HG03025 (cell line): ENCODE measurements around the gene SLC22A4.

Source experiments
- ATAC-seq: cut with Tn5 transposase; IDR thresholded peaks from one replicate; pipeline ENCODE4 v1.9.1; 2021; ENCODE audit warnings: mild to moderate bottlenecking, moderate library complexity; ENCODE audit not compliant: unreplicated experiment, low FRiP score

SLC22A4 gene

GRCh38 chr5:132389051-132389331 lies 94.8 kb downstream of the SLC22A4 start:
- ATAC-seq, result no peak

DNA sequence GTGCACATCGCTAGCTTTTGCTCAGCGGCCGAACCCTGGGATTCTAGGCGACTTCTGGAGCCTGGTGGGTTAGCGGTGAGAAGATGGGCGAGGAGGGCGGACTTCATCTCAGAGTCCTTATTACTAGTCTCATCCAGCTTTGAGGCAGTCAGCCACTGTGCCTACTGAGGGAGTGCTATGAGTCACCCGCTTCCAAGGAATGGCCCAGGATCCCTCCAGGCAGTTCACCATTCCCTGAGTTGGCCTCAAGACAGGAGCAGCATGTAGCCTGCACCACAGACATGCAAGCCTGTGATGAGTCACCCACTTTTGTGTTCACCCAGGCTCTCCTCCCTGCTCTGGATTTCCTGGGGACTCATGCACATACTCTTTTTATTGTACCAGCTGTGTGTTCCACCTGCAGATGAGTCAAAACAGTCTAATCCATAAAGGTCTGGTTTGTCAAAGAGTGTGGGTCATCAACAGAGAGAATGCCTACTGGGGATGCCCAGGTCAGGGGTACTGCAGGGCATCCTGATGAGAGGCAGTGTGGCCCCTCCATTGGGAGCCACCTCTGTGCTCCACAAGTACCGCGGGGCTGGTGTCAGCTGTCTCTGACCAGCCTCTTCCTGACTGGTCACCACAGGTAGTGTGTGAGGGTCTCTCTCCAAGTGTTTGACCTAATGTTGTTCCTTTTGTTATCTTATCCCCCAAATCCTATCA lies 95.5 kb downstream of the SLC22A4 start:
- no peak for ATAC-seq

GRCh38 chr5:132391247-132391646 lies 97.1 kb downstream of the SLC22A4 start:
- ATAC-seq, result no peak

DNA sequence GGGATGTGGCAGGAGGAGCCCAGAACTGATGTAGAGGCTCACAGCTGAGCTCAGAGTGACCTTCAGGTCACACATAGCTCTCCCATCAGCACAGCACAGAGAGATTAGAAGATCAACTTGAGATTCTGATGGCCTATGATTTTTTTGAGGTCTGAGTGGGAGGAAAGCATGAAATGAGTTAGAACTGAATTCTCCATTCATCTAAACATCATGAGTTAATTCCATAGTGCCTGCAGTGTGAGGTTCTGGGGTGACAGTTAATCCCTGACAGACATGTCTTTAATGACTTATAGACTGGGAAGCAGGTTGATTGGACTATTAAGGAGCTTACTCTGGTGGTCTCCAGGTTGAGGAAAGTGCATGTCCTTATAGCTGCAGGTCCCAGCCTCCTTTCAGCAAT lies 97.7 kb downstream of the SLC22A4 start:
- ATAC-seq, result no peak

- no peak for ATAC-seq
Observed at GRCh38 chr5:132392411-132392810, 98.2 kb downstream of the SLC22A4 start.

DNA sequence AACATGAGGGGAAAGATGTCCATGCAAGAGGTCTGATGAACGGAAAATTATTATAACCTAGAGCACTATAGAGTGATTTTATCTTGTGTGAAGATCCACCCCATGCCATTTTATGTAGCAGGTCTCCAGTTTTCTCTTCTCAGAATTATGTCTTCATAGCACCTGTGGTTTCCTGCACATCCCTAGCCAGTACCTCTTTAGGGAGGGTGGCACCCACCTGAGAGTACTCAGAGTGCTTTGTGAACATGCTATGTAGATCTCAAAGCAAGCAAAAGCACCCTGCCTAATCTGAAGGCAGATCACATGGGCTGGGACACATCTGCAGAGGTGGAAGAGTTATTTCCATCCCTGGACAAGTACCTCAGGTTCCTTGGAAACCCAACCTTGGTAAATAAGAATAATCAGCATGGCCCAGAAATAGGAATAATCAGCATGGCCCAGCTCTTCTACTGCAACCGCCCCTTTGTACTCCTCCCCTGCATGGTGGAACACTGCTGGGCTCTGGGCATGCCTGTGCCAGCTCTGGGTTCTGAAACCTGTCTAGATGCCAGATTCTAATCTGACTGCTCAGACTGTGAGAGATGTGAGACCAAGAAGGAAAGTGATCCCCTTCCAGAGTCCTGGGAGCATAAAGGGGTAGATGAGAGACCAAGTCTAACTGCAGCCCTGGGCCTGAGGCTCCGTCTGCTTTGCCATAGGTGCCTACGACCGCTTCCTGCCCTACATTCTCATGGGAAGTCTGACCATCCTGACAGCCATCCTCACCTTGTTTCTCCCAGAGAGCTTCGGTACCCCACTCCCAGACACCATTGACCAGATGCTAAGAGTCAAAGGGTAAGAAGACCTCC lies 99.0 kb downstream of the SLC22A4 start:
- no peak for ATAC-seq
